ENCODE measurements around the gene SLC18A3.

- TF ChIP-seq POLR2AphosphoS5 (IDR thresholded peaks at IDR 0.05) (no peak), CTCF (IDR thresholded peaks at IDR 0.05) (no peak), EP300 (IDR thresholded peaks at IDR 0.05; ENCODE audit: low read depth) (no peak)
Measured at GRCh38 chr10:49621561-49621960, 11.5 kb downstream of the SLC18A3 start.

Measured in transverse colon (tissue), 4 donors.